Skin of body (tissue), 2 donors: ENCODE measurements around the gene FHAD1. TPM values are rescaled to one million over a fixed set of nuclear protein-coding genes. Genes with fewer than 3 reads are reported as not detected.

Experiments
- DNase-seq: peaks from one replicate; lab custom pipeline; 2025; lab: John Stamatoyannopoulos, UW
- total RNA-seq: library from RNA; depleted of rRNA; stranded (reverse); fragments of >200 nt; gene quantifications from one replicate; pipeline ENCODE4 v1.2.3, GENCODE V29; 2014

The FHAD1 gene
- total RNA-seq, 1 donor from 2014 or later: 1.4 TPM

GRCh38 chr1:15343729-15344128 is 96.7 kb downstream of the FHAD1 start:
- peak; percentile 21 for DNase-seq

- no peak for DNase-seq
Measured at GRCh38 chr1:15344380-15344779, 97.4 kb downstream of the FHAD1 start.

GRCh38 chr1:15344800-15345704 is 98.0 kb downstream of the FHAD1 start:
- no peak for DNase-seq

DNA sequence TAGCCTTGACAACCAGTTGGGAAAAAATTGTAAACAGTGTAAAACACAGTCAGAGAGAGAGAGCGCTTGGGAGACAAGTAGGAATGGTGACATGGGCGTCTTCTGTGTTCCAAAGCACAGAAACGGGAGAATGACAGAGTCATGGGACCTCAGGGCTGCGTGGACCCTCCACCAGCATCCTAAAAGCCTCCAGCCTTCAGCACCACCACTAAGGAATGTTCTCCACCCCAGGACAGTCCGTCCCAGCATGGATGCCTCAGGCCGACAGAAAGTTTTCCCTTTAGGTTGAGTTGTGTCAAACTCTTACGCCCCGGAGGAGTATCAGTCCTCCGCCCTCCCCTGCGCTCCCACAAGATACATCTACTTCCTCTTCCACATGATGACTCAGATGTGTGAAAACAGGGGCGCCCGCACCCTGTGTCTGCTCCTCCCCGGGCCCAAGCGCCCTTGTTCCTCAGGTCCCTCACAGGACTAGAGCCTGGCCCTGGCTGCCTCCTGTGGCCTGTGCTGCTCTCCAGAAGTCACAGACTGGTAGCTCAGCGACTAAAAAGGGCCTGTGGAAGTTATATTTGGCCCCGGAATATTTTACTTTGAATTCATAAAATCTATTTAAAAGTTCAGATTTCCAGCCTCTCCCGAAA is 98.8 kb downstream of the FHAD1 start:
- DNase-seq: no peak

DNA sequence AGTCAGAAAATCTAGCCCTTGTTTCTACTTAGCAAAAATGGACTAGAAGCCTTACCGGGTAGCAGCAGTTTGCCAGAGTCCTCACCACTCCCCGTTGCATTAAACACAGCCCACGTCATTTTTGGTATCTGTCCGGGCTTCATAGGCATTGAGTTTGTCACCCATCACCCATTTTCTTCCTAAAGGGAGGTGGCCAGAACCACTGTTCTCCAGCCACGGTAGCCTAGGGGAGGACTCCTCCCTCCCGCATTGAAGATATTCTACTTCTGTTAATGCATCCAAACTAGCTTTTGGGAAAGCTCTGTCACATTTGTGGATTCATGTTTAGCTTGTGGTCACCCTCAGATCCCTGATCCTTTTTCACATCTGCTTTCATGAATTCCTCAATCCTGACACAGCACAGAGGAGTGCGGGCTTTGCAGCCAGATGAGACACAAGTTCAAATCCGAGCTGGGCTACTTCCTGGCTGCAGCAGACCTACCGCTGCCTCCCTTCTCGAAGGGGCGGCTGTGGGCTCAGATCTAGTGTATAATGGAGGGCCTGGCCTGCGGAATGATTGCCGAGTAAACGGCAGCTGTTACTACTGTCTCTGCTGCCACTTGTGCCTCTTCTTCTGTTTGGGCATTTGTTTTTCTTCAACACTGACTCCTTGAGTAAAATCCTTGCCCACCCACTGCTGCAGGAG is 99.5 kb downstream of the FHAD1 start:
- no peak for DNase-seq

DNA sequence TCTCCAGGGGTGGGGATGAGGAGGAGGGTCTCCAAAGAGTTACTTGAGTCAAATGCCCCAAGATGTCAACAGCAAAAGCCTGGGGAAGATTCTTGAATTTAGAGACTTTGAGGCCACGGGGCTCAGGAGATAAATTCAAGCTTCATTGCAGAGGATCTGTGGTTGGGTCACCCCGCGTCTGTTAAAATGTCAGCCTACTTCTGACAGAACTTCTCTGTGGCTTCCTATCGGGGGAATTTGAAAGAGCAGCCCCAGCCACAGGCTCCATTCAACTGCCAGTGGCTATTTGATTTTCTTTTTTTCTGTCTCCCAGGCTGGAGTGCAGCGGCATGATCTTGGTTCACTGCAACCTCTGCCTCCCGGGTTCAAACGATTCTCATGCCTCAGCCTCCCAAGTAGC is 100.2 kb downstream of the FHAD1 start:
- no peak for DNase-seq

- no peak for DNase-seq
Measured at GRCh38 chr1:15348648-15349047, 101.6 kb downstream of the FHAD1 start.

- no peak for DNase-seq
Measured at GRCh38 chr1:15349133-15349532, 102.1 kb downstream of the FHAD1 start.

DNA sequence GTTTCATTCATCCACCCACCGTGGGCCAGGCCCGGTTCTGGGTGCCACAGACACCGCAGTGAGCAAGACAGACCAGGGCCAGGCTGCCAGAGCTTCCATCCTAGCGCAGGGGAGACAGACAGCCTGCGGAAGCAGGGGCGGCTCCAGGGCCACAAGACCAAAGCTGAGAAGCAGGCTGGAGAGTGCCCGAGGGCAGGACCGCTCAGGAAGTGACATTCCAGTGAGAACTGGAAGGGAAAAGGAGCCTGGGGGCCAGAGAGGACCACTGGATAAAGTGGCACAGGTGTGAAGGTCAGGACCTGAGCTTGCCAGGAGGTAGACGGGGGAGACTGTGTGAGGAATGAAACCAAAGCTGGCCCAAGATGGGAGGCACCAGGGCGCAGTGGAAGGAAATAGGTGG is 103.1 kb downstream of the FHAD1 start:
- DNase-seq: no peak

GRCh38 chr1:15350551-15351200 is 103.7 kb downstream of the FHAD1 start:
- no peak for DNase-seq

DNA sequence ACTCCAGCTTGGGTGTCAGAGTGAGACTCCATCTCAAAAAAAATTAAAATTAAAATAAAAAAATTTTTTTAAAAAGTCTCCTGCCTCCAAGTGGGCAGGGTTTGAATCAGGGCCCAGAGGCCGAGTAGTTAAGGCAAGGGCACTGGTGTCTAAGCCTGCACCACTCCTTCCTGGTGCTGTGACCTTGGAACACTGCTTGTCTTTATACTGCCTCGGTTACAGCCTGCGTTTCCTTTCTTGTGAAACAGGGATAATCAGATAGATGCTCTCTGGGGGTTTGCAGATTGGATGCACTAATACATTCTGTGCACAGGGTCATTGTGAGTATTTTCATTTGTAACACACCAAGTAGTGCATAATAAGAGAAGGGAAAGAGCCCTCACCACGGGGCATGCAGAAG is 104.3 kb downstream of the FHAD1 start:
- DNase-seq: no peak

GRCh38 chr1:15352128-15352957 is 105.3 kb downstream of the FHAD1 start:
- DNase-seq: no peak

DNA sequence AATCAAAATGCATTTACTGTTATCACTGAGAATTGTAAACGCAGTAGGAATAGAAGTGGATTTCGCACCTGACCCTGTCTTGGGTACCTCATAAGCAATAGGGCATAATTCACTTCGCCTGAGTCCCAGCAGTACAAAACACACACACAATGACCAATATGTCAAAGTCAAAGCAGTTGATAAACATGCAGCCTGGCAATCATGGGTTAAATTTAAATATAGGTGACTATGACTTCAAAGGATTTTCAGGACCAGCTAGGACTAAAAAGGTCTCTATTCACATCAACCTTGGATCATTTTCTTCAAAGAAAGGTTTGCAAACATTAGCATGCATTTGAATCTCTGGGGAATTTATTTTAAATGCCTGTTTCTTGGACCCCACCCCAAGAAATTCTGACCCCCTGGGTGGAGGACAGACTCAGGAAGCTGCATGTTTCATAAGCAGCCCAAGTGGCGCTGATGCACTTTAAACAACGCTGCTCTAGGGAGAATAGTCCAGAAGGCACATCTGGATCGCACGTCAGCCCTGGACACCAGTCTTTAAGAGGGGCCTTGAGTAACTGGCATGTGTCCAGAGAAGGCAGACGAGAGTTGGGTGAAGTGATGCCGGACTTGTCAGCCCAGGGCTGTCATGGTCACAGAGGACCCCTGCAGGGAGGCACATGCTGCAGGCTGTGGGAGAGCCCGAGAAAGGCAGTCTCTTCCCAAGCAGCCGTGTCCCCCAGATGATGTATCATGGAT is 107.0 kb downstream of the FHAD1 start:
- no peak for DNase-seq

DNA sequence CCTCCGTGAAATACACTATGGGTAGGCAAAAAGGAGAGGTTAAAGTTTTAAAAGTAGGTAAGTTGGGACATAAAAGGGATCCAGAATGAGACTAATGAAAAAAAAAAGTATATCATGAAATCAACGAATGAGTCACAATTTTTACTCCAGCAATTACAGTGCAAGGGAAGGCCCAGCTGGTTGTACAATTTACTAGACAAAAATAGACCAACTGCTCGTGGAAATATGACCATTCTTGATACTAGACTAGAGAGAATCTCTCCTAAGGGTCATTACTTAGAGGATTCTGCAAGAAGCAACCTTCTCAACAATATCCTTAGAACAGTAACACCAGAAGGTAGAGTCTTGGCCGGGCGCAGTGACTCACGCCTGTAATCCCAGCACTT is 107.5 kb downstream of the FHAD1 start:
- DNase-seq: no peak

DNA sequence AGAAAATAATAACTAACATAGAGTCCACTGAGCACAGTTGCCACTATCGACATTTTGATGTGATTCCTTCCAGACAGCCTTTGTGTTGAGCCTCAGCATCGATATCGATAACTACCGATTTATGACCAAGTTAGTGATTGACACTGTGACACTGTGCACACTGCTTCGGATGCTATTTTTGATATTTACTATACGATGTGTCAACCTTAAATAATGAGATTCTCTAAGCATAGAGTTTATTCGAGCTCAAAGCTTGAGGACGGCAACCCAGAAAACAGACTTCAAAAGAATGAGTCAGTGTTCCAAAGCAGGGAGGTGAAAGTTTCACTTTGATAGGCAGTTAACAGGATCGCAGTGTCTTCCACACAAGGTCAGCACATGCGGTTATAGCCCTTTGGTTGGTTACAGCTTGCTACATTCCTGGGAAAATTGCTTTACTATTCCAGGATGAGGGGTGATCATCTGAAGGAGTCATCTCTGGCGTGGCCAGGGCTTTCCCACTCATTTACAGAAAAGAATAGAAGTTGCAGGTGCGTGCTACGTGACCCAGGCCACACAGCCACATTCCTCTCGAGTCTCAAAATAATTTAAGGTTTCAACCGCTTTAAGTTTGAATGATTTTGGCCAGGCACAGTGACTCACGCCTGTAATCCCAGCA is 109.1 kb downstream of the FHAD1 start:
- DNase-seq: no peak

- no peak for DNase-seq
Measured at GRCh38 chr1:15357612-15358207, 110.7 kb downstream of the FHAD1 start.

DNA sequence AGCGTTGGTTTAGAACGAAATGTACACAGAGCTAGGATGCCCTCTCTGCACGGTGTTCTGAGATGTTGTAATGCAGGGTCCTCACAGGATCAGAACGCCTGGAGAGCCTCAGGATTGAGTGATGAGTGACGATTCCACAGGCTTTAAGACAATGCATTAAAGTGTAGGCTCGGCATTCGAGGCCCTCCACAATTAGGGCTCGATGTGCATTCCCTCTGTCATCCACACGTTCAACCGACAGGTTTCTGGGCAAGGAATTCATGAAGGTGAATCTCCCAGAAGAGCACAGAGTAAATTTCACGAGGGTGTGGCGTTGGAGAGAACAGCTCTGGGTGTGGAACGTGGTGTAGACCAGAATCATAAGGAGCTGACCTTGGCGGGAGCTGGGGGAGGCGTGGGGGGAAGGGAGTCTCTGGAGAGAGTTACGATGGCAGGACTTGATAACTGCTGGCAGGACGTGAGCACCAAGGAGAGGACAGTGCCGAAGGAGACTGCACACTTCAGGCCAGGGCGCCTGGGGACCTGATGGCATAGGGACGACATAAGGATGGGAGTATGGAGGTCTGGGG is 111.6 kb downstream of the FHAD1 start:
- no peak for DNase-seq

GRCh38 chr1:15360700-15361099 is 113.7 kb downstream of the FHAD1 start:
- no peak for DNase-seq
